SH-SY5Y (cell line): ENCODE results near the gene CDK6.

ENCODE experiments used
- GATA2 ChIP-seq: IDR thresholded peaks from 2 replicates; pipeline ENCODE4 v1.6.1; 2011; ENCODE audit warnings: mild to moderate bottlenecking, low read depth, low read length
- GATA3 ChIP-seq: IDR thresholded peaks from 2 replicates; pipeline ENCODE4 v1.6.1; 2011; ENCODE audit warnings: low read depth, mild to moderate bottlenecking, low read length, moderate library complexity

Gene CDK6

DNA sequence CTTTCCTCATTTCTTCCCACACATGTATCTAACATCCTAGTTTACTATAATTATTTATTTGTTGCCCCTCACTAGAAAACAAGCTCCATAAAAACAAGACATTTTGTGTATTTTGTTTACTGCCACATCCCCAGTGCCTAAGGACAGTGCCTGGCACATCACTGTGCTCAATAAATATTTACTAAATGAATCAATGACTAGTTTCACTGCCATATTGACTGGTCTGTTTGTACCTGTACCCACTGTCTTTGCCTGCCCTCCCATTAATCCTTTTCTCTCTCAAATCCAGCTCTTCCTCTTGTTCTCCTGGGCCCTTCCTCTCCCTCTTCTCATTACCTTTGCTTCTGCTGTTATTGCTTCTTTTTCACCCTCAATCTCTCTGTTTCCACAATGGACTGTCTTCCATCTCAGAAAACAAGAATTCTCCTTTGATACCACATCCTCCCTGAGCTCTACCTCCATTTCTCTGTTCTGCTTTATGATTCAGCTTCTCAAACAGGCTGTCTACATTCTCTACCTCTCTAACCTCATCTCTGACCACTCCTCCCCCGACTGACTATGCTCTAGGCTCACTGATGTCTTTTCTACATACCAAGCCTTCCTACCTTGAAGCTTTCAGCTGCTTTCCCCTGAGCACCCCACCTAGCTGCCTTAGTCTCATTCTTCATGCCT lies 237.9 kb downstream of the CDK6 start:
- no peak for TF ChIP-seq GATA2
- TF ChIP-seq GATA3: no peak

DNA sequence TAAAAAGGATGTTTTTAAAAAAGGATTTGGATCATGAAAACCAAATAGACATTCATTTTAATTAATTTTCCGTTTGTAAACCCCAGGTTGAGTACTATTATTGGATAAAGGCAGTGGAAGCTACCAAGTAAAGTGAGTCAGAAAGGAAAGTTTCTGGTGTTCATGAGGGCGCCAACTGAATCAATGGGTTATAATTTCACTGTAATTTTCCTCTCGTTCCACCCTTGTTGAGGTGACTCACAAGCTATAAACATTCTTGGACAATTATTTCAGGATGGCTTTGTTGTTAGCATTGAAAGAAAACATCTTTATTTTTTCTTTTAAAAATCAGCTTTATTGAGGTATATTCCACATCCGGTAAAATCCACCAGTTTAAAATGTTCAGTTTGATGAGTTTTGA lies 241.1 kb downstream of the CDK6 start:
- TF ChIP-seq GATA2: no peak
- TF ChIP-seq GATA3: no peak

DNA sequence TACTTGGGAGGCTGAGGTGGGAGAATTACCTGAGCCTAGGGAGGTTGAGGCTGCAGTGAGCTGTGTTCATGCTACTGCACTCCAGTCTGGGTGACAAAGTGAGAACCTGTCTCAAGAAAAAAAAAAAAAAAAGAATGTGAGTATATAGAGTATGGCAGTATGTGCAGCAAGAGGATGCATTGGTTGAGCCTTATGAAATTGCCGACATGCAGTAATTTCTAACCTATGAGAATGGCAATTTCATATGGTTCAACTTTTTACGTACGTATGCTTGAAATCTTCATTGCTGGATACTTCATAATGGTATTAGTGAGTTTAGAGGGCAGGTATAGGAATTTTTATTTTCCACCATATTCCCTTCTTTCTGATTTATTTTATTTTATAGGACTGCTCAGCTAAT lies 241.6 kb downstream of the CDK6 start:
- TF ChIP-seq GATA3: no peak
- no peak for TF ChIP-seq GATA2

DNA sequence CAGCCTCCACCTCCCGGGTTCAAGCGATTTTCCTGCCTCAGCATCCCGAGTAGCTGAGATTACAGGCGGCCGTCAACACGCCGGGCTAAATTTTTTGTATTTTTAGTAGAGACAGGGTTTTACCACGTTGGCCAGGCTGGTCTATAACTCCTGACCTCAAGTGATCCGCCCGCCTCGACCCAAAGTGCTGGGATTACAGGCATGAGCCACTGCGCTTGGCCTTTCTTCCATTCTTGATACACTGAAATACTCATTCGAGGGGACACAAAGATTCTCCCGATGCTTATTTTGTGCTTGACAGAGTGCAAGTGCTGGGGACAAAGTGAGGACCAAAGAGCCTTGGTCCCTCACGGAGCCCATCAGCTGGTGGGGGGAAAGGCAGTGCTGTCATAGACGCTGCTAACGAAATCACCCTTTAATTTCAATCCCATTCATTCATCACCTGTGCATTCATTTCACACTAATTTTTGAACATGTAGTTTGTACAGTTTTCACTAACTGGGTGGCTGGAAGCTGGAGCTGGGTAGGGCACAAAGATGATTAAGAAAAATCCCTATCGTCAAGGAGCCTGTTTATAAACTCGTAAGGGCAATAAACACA lies 245.6 kb downstream of the CDK6 start:
- TF ChIP-seq GATA2: no peak
- no peak for TF ChIP-seq GATA3

DNA sequence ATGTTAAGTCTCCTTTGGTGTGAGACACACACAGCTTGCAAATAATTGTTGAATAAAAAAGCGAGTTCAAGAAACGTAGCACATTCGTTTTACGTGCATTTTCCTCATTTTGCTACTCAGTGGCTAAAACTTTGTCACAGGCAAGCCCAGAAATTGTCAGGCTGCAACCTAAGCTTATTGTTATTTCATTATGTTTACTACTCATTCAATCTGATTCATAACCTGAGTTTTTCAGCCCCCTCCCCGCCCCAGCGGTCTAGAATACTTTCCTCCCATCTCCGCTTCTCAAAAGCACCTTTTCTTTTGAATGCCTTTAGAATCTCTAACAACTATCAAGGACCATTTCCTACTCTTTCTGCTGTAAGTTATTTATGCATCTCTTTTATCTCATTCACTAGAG lies 247.3 kb downstream of the CDK6 start:
- TF ChIP-seq GATA2: no peak
- no peak for TF ChIP-seq GATA3

DNA sequence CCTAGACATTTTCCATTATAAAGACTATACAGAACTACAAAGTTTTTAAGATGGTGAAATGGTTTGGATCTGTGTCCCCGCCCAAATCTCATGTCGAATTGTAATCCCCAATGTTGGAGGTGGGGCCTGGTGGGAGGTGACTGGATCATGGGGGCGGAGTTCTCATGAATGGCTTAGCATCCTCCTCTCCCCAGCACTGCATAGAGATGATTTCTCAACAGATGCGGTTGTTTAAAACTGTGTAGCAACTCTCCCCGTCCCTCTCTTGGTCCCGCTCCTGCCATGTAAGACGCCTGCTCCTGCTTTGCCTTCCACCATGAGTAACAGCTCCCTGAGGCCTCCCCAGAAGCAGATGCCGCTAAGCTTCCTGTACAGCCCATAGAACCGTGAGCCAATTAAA lies 247.8 kb downstream of the CDK6 start:
- TF ChIP-seq GATA2 (no peak), GATA3 (no peak)

DNA sequence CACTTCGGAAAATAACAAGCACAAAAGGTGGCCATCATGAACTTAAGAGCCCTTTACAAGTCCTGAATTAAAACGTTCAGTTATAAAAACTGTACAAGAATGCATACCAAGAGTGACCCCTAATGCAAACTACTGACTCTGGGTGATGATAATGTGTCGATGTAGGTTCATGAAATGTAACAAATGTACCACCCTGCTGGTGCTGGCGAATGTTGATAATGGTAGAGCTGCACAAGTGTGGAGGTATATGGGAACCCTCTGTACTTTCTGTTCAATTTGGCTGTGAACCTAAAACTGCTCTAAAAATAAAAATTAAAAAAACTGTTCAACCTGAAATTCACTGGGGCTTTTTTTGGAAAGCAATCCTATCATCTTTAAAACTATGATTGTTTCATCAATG lies 249.5 kb downstream of the CDK6 start:
- no peak for TF ChIP-seq GATA3
- no peak for TF ChIP-seq GATA2

DNA sequence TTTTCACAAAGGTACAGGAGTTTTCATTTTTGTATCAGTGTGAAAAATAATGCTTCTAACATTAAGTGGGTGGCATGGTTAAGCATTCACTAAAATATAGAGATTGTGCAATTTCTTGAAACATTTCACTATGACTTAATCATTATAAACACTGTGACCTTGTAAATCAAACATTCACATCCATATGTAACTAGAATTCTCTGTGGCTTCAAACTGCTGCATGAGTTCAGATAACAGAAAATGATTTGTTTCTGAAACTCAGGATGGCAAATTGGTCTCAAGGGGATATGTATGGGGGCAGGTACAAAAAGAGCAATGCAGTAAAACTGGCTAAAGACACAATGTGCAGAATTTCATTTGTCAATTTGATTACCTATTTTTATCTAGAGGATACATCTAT lies 250.0 kb downstream of the CDK6 start:
- TF ChIP-seq GATA3 (no peak), GATA2 (no peak)

DNA sequence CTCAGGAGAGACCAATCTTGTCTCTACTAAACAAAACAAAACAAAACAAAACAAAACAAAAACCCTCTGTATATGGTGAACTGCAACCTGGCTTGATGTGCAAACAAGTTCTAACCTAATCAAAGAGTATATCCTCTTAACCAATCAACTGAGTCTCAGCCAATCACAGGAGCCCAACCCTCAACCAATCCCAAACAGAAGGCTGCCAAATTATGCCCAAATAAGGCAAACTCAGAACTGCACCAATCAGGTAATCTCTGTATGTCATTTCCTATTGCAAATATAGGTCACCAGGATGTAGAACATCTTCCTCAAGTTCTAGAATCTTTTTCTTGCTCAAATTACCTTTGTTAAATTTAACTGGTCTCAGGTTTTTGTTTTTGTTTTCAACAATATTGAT lies 251.4 kb downstream of the CDK6 start:
- TF ChIP-seq GATA2 (no peak), GATA3 (no peak)

DNA sequence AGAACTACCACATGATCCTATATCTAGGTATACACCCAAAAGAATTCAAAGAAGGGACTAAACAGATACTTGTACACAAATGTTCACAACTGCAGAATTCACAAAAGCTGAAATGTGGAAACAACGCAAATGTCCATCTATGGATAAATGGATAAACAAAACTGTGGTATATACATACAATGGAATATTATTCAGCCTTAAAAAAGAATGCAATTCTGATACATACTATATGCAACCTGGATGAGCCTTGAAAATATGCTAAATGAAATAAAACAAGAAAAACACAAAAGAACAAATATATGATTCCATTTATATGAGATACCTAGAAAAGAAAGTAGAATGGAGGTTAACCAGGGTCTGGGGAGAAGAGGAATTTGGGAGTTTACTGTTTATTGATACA lies 253.4 kb downstream of the CDK6 start:
- no peak for TF ChIP-seq GATA3
- TF ChIP-seq GATA2: no peak

DNA sequence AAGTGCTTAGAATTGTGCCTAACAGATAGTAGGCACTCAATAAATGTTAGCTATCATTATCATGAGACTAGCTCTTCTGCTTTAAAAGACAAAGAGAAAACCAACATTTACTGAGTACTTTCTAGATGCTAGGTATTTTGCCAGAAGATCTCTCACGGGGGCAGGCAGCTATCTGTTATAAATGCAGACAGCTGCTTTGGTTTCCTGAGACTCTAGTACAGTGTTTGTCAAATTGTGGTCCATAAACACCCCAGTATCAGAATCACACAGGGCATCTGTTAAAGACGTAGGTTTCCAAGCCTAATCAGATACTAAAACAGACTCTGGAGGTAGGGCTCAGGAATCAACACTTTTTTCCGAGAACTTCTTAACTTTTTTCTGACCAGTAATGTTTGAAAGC lies 260.1 kb downstream of the CDK6 start:
- TF ChIP-seq GATA3 (no peak), GATA2 (no peak)

DNA sequence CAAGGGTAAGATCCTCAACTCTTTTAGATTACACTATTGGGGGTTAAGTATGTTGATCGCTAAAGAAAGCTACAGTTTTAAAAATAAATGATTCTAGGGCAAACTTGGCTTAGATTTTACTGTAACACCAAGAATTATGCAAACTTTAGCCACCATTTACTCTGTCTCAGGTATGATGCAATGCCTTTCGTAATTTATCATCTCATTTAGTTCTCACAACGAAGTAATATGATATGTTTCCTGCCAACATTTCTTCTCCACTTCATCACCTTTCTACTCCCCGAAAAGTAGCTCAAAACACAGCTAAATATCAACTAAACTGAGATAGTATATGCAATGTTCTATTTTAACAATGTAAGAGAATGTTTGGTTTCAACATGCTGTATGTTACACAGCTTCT lies 267.2 kb downstream of the CDK6 start:
- TF ChIP-seq GATA3 (no peak), GATA2 (no peak)

DNA sequence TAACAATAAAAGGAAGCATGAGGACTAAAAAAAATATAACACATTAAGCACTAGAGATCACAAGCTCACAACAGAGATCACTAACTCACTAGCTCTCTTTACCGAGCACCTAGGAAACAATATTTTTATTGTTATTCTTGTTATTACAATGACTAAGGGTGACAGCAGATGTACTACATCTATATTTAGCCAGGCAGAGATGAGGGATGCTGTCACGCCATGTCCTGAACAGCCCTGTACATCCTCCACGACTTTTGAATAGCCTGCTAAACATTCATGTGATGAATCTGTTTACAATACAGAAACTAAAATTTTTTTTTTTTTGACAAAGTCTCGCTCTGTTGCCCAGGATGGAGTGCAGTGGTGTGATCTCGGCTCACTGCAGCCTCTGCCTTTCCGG lies 268.9 kb downstream of the CDK6 start:
- TF ChIP-seq GATA3 (no peak), GATA2 (no peak)

DNA sequence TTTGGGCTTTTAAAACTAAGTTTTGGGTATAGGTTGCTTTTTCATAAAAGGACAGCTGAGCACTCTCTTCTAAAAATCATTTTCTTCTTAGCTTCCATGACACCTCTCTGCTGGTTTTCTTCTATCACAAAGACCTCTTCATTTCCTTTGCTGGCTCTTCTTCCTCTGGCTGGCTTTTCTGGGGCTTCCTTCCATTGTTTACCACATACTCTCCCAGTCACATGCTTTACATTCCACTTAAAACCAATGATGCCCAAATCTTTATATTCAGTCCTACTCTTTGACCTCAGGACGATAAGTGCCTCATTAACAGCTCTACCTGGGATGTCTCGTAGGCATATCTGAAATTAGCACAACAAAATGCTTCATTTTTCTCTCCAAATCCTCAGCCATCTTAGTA lies 273.0 kb downstream of the CDK6 start:
- TF ChIP-seq GATA2 (no peak), GATA3 (no peak)

DNA sequence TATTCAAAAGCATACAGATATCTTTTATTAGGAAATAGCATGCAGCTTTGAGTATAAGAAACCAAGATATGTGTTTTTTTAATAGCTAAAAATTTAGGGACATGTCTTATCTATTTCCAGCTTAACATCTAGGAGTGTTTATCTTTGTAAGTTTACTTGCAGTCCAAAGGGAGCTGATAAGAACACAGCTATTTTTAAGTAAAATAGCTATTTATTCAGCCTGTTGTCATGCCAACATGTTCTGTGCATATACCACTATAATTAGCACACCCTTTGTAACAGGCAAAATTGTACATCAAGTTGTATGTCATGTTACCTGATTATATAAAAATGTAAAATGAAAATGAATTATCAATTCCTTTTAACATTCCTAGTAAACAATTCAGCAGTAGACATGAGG lies 275.8 kb downstream of the CDK6 start:
- TF ChIP-seq GATA3 (no peak), GATA2 (no peak)
